ENCODE data around the gene PPIL6.
"Not testable (repeated sequence)": the region's sequence is repeated elsewhere in the genome, so short reads cannot be mapped to it uniquely, and the experiment has no call there.

Gene PPIL6

DNA sequence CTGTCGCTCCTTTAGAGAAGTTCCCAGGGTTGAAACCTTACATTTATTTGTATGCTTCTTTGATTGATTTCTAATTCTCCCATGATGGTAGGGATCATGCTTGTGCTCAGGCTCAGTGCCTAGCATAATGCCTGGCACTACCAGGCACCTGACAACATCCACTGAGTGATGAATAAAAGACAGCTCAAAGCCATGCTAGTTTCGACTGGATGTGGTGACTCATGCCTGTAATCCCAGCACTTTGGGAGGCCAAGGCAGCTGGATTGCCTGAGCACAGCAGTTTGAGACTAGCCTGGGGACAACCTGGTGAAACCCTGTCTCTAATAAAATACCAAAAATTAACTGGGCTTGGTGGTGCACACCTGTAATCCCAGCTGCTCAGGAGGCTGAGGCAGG is 46.5 kb downstream of the PPIL6 start:
- DNase-seq = no peak

DNA sequence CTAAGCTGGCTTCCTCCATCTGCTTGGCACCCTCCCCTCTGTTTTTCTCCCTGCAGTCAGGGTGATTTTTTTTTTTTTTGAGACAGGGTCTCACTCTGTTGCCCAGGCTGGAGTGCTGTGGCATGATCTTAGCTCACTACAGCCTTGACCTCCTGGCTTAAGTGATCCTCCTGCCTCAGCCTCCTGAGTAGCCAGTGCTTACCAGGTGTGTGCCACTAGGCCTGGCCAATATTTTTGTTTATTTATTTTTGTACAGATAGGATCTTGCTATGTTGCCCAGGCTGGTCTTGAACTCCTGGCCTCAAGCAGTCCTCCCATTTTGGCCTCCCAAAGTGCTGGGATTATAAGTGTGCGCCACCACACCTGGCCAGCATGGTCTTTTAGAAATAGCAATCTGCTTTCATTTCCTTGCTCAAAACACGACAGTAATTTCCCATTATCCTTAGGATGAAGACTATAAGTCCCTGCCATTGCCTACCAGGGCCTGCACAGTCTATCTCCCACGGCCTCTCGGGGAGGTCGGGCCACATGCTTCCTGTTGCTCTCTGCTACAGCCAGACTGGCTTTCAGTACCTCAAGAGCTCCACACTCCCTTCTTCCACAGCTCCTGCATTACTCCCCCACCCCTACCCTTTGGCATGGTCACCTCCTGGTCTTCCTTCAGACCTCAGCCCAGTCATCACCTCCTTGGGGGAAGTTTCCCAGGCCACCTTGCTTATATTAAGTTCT is 47.1 kb downstream of the PPIL6 start:
- no peak for DNase-seq

- no peak for DNase-seq
These were observed 50.7 kb downstream of the PPIL6 start for GRCh38 chr6:109389650-109390274.

DNA sequence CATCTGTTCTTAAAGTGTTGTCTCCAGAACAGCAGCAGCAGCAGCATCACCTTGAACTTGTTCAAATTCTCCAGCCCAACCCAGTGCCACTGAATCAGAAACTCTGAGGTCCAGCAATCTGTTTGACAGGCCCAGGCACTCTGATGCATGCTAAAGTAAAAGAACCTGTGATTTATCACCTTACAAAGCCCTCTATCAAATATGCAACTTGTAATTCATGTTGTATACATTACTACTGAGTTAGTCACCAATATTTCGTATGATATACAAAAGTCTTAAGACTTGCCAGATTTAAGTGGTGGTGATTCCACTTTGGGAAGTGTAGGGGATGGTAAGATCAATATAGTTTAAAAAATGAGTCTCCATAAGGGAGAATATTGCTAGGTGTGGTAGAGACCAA is 52.2 kb downstream of the PPIL6 start:
- no peak for DNase-seq

DNA sequence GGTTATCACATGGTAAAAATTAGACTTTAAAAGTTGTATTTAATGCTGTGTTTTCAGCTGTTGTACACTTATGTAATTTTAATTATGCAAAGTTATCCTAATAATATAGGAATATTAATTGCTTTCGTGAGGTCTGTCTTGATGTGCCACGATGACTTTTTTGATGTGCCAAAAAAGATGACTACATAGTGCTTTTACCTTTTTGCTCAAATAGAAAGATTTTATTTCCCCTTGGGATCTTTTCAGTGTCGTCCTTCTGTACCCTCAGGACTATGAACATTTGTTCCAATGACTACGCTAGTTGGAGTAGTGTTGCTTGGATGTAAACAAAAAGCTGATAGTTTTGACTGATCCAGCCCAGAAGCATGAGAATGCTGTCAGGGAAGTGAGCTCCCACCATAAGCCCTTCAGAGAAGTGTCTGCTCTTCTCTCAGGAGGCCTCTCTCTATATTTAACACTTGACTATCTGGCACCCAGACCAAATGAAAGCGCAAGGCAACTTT is 56.9 kb downstream of the PPIL6 start:
- DNase-seq = no peak

GRCh38 chr6:109382576-109383437 is 57.6 kb downstream of the PPIL6 start:
- DNase-seq = peak; percentile 89

DNA sequence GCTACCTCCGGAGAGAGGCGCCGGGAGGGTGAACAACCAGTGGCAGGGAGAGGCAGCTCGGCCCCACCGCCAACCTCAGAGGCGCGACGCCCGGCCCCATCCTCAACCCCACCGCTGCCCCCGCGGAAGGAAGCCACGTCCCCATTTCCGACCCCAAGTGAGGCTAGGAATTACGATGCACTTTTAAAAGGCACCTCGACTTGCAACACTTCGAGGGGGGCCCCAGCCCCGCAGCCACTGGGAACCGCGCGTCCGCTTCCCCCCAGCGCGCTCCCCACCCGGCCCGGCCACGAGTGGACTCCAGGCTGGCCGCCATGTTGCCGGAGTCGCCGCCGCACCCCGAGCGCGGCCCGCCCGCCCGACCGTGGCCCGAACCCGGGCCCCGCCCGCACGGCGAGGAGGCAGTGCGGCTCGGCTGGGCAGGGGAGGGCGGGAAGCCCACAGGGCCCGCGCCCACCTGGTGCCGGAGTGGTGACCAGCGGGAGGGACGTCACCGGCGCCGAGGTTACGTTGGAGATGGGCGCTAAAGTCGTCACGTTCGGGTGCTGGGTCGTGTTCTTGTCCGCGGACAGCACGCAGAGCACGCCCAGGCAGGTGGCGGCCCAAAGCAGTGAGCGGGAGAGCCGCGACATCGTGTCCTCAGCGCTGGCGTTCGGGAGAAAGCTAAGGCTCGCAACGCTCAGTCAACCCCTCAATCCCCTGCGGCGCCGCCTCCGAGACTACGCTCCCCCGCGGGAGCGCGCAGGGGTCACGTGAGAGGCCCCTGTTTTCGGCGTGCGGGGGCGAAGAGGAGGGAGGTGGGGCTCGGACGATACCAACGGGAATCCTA is 58.5 kb downstream of the PPIL6 start, which contains the start of gene CD164:
CD164 (minus strand) TSS at position 721 of the 829 bp plus-strand sequence; CDS start at position 632, 89 bp downstream.
- peak; percentile 93 for DNase-seq

DNA sequence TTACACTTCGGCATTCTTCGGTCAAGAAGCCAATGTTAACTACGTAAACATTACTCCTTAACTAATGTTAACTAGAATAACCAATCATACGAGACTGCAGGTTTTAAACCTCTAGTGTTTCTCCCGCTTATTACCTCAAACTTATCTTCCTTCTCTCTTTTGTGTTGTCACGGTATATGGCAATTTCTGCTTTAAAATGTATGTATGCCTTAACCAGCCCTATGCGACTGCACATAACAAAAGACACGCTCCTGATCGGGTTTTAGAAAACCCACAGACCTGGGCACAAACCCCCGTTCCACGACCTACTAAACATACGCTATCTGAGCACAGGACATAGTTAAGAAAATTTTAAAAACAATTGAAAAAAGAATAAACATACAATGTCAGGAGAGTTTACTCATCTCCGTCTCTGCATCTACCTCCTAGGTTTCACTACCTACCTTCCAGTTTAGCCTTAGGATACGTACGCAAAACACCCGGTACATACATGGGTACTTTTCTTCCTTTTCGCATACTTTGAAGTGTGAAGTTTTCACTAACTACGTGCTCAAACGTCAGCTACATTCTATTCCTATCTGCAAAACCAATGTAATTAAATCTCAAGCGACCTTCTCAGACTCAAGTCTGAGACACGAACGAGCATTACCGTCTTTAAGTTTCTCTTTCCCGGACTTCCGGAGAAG is 59.2 kb downstream of the PPIL6 start:
- DNase-seq = no peak

DNA sequence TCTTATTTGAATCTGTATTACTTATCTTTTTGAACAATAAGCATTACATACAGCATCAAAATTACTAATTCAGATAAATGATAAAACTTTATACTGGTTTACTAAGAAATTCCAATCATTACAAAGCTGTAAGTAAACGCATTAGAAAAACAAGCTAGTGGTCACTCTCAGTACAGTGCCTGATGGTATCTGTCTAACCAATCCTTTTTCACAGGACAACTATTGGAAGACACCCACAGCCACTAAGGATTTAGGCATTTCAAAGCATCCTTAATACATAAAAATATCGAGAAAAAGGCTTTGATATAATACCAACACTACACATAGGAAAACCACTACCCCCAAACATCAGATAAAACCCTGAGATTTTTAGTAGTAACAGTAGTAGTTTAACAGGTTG is 60.7 kb downstream of the PPIL6 start:
- DNase-seq = no peak

GRCh38 chr6:109377717-109378116 is 62.7 kb downstream of the PPIL6 start:
- no peak for DNase-seq

DNA sequence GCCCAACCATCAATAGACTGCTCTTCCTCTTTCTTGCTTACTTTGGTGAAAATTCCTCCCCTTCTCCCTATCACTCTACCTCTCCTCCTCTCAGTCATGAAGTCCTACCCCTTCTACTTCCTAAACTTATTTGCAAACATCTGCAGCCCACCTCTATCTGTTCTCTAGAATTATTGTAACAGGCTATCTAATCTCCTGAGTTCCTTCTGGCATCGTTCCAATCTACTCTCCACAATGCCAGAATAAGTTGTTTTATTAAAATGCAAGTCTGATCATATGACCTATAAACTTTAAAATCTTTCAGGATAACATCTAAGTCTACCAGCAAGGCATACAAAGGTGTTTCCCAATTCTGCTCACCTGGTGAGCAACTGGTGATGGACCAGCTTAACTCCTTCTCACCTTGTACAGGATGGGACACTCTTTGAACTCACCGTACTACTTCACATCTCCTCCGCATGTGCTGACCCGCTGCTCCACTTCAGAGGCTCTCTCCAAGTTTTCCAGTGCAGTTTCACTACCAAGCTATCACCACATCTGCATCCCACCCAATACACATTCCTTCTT is 66.0 kb downstream of the PPIL6 start:
- DNase-seq = no peak

DNA sequence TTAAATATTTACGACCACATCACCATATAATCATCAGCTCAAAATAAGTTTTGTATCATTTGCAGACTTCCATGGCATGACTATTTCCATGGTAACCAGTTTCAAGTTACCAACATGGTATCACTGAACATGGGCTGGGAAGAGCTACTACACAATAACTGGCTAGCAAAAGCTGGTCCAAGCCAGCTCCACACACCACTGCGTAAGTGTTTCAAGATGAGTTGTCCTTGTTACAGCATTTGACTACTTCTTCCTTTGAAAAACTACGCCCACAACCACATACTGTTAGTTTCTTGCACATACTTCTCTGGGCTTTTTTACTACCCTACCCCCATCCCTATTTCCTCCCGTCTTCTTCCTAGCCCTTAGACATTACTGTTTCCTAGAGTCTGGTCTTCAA is 66.7 kb downstream of the PPIL6 start:
- DNase-seq = no peak

- no peak for DNase-seq
These were observed 67.1 kb downstream of the PPIL6 start for GRCh38 chr6:109373331-109373730.

GRCh38 chr6:109372130-109372529 is 68.3 kb downstream of the PPIL6 start:
- DNase-seq = no peak

GRCh38 chr6:109370792-109371191 is 69.6 kb downstream of the PPIL6 start:
- no peak for DNase-seq

DNA sequence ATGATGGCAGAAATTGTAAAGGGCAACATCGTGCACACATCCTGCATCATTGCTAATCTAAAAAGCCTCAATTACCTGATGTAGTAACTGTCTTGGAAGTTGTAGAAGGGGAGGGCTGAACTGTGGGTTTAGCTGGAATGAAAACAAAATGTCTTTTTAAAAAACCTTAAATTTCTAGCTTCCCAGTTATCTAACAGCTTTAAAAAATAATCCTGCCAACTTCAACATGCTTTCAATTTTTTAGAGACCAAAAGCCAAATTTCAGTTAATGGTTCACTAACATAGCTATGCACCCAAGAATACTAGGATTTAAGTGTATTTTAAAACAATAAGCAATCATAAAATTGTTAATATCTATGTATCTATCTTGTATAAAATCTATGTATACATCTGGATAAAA is 70.1 kb downstream of the PPIL6 start:
- DNase-seq = no peak

GRCh38 chr6:109369728-109370127 is 70.7 kb downstream of the PPIL6 start:
- DNase-seq = no peak

DNA sequence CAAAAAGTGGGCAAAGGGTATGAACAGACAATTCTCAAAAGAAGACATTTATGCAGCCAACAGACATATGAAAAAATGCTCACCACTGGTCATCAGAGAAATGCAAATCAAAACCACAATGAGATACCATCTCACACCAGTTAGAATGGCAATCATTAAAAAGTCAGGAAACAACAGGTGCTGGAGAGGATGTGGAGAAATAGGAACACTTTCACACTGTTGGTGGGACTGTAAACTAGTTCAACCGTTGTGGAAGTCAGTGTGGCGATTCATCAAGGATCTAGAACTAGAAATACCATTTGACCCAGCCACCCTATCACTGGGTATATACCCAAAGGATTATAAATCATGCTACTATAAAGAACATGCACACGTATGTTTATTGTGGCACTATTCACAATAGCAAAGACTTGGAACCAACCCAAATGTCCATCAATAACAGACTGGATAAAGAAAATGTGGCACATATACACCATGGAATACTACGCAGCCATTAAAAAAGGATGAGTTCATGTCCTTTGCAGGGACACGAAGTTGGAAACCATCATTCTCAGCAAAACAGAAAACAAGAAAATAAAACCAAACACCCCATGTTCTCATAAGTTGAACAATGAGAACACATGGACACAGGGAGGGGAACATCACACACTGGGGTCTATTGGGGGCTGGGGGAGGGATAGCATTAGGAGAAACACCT is 75.9 kb downstream of the PPIL6 start:
- DNase-seq = not testable (repeated sequence)

- no peak for DNase-seq
These were observed 76.7 kb downstream of the PPIL6 start for GRCh38 chr6:109363753-109364152.

DNA sequence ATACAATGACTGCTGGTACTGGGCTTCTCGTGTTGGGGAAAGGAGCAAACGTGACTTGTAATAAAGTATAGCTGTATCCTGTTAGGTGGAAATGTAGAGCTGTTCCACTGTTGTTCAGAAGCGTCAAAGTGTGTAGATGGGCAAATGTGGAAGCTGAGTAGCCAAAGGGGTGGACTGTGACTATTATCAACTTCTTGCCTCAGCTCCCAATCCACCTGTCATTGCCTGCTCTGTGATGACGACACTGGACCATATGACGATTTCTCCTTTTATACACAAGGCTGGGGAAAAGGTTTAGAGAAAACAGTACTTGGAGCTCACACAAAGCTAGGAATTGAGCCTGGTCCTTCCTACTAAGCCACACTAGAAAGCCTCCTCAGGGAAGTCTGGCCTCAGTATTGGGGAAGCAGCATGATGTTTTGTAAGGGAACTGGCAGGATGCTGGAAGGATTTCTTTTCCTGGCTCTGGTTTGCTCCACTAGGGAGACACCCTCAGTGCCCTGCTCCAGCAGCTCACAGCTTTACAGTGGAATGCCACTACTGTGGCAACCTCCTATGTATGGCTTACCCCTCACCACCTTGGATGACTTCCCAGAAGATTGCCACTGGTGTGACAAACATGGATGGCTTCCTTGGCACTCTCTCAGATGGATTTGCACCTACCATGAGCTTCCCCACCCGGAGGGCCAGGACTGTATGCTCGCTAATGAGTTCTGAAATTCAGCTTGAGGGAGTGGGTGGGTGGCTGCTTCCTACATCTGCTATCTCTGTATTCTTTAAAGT is 78.1 kb downstream of the PPIL6 start:
- DNase-seq = no peak

Measured in activated CD8-positive, alpha-beta memory T cell treated with anti-CD3 and anti-CD28 coated beads, Interleukin-2, amount 50 U/mL, for 4 hours (primary cell).